ENCODE data around the gene EFHD1.

- TF ChIP-seq, protein P1, sequence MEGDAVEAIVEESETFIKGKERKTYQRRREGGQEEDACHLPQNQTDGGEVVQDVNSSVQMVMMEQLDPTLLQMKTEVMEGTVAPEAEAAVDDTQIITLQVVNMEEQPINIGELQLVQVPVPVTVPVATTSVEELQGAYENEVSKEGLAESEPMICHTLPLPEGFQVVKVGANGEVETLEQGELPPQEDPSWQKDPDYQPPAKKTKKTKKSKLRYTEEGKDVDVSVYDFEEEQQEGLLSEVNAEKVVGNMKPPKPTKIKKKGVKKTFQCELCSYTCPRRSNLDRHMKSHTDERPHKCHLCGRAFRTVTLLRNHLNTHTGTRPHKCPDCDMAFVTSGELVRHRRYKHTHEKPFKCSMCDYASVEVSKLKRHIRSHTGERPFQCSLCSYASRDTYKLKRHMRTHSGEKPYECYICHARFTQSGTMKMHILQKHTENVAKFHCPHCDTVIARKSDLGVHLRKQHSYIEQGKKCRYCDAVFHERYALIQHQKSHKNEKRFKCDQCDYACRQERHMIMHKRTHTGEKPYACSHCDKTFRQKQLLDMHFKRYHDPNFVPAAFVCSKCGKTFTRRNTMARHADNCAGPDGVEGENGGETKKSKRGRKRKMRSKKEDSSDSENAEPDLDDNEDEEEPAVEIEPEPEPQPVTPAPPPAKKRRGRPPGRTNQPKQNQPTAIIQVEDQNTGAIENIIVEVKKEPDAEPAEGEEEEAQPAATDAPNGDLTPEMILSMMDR (IDR thresholded peaks at IDR 0.05), result no peak
- TF ChIP-seq POLR2A (IDR thresholded peaks at IDR 0.05), result no peak
Observed at GRCh38 chr2:232680006-232680405, 46.6 kb downstream of the EFHD1 start.

All from esophagus squamous epithelium (tissue), 4 donors.